ENCODE data around the gene IDUA. TPM values are rescaled to one million over a fixed set of nuclear protein-coding genes. Genes with fewer than 3 reads are reported as not detected.

The IDUA gene
- polyA plus RNA-seq, 1 experiment, result 13.2 TPM

DNA sequence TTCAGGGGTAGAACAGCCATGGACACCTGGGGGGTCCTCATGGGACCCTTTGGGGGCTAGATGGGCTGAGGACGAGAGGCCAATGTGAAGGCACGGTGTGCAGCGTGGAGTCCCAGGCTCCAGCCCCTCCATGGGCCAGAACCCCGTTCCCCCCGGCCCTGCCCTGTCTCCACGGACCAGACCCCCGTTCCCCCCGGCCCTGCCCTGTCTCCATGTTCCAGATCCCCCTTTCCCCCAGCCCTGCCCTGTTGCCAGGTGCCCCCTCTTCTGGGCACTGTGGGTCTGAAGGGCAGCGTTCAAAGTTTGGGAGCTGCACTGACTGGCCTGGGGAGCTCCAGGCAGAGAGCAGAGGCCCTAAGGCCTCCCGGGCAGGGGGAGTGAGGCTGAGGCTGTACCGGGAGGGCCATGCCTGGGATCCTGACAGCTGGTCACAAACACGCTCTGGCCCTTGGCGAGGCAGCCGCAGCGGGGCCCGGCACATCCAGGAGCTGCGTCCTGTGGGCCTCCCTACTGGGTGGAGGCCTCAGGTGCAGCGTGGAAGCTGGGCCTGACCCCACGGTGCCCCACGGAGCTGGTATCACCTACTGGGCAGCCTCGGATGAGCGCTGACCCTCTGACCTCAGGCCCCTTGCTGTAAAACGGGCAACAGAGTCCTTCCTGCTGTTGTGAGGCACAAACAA is 22.4 kb upstream of the IDUA start:
- no peak for TF ChIP-seq CTCF (IDR thresholded peaks at IDR 0.05; ENCODE audit: insufficient read depth, low read depth, low read length)
- DNase-seq (ENCODE audit: low read depth), result no peak
- H3K4me3 ChIP-seq (ENCODE audit: low read depth, low read length), result no peak overlapping the region
- ChIA-PET CTCF (interaction anchor here (0.6 kb wide), 1 partner anchor 15 kb away, joined by 3 read pairs; no protein-coding TSS in a partner anchor), POLR2A (no interaction called here)
- no peaks in the 10 kb centered on the region for H3K27me3 ChIP-seq (ENCODE audit: control insufficient read depth, insufficient read depth, low read length)
- peaks cover 40% of the 10 kb centered on the region for H3K36me3 ChIP-seq (ENCODE audit: control insufficient read depth, insufficient read depth, low read length)

GRCh38 chr4:965048-965765 is 21.6 kb upstream of the IDUA start:
- TF ChIP-seq CTCF (IDR thresholded peaks at IDR 0.05; ENCODE audit: insufficient read depth, low read depth, low read length), result no peak
- ChIA-PET CTCF (no interaction called here), POLR2A (no interaction called here)
- Histone ChIP-seq H3K36me3 (ENCODE audit: control insufficient read depth, insufficient read depth, low read length) (peaks cover 40% of the 10 kb centered on the region), H3K4me3 (ENCODE audit: low read depth, low read length) (no peak overlapping the region), H3K27me3 (ENCODE audit: control insufficient read depth, insufficient read depth, low read length) (no peaks in the 10 kb centered on the region)
- DNase-seq (ENCODE audit: low read depth), result no peak

- H3K36me3 ChIP-seq (ENCODE audit: control insufficient read depth, insufficient read depth, low read length), result peaks cover 34% of the 10 kb centered on the region
- DNase-seq (ENCODE audit: low read depth), result no peak
- ChIA-PET POLR2A (no interaction called here), CTCF (no interaction called here)
- TF ChIP-seq CTCF (IDR thresholded peaks at IDR 0.05; ENCODE audit: insufficient read depth, low read depth, low read length), result no peak
- no peak overlapping the region for H3K4me3 ChIP-seq (ENCODE audit: low read depth, low read length)
- no peaks in the 10 kb centered on the region for H3K27me3 ChIP-seq (ENCODE audit: control insufficient read depth, insufficient read depth, low read length)
These were observed 21.1 kb upstream of the IDUA start for GRCh38 chr4:965766-966134.

- Histone ChIP-seq H3K4me3 (ENCODE audit: low read depth, low read length) (no peak overlapping the region), H3K27me3 (ENCODE audit: control insufficient read depth, insufficient read depth, low read length) (no peaks in the 10 kb centered on the region), H3K36me3 (ENCODE audit: control insufficient read depth, insufficient read depth, low read length) (peaks cover 32% of the 10 kb centered on the region)
- CTCF ChIA-PET, result no interaction called here
- DNase-seq (ENCODE audit: low read depth), result no peak
- POLR2A ChIA-PET, result no interaction called here
- TF ChIP-seq CTCF (IDR thresholded peaks at IDR 0.05; ENCODE audit: insufficient read depth, low read depth, low read length), result no peak
These were observed 20.4 kb upstream of the IDUA start for GRCh38 chr4:966266-967112.
